HepG2 (cell line): ENCODE measurements around the gene PAM16. TPM values are rescaled to one million over a fixed set of nuclear protein-coding genes. Genes with fewer than 3 reads are reported as not detected.

ENCODE experiments used
- EHMT2 ChIP-seq: fragments of 200-600 bp; sonication (generic); IDR thresholded peaks from 2 replicates; pipeline ENCODE4 v1.7.0; 2017; ENCODE audit warnings: antibody characterized with exemption, low read depth, low read length, borderline replicate concordance
- SOX6 ChIP-seq, 2 experiments: fragments of 450-650 bp in 1 of 2; sonication (generic) in 1 of 2; formaldehyde crosslinking in 1 of 2; IDR thresholded peaks; 2 replicates each; pipeline versions ENCODE4 v1.4.0 to v1.6.1; 2017 to 2020; ENCODE audit warnings: antibody characterized with exemption in 1 of 2, mild to moderate bottlenecking in 1 of 2, missing genetic modification reagents in 1 of 2
- ZFX ChIP-seq: sonication (generic); formaldehyde crosslinking; IDR thresholded peaks from 2 replicates; pipeline ENCODE4 v1.4.0; 2020; ENCODE audit warnings: mild to moderate bottlenecking, low read depth, missing genetic modification reagents, moderate library complexity
- ZNF337 ChIP-seq: sonication (generic); formaldehyde crosslinking; IDR thresholded peaks from 2 replicates; pipeline ENCODE4 v1.5.1; 2020; ENCODE audit warnings: missing genetic modification reagents, low read depth, mild to moderate bottlenecking, borderline replicate concordance
- polyA plus RNA-seq, 8 experiments: library from polyadenylated mRNA; depleted of rRNA in 3 of 8; stranded (reverse) in 7 of 8; unstranded in 1 of 8; fragments of >200 nt; fragmentation: Illumina TruSeq in 4 of 8; extraction: Trizol in 4 of 8; gene quantifications; 2 replicates each; pipeline versions ENCODE4 v1.2.1 to v1.2.3, GENCODE V29; 2011 to 2016; ENCODE audit warnings: low read depth in 4 of 8, missing spikeins in 1 of 8, mixed read lengths in 1 of 8; ENCODE audit not compliant: insufficient read depth in 1 of 8
- total RNA-seq, 5 experiments: library from RNA; depleted of rRNA; stranded (reverse); fragments of >200 nt; fragmentation: Illumina TruSeq; extraction: Trizol; gene quantifications; 2 replicates each; pipeline ENCODE4 v1.2.3, GENCODE V29; 2016; ENCODE audit warnings: low read depth in 1 of 5
- TF ChIP-seq, protein P1 (sequence below): sonication (generic); formaldehyde crosslinking; IDR thresholded peaks from 2 replicates; pipeline ENCODE4 v1.4.0; 2020; ENCODE audit warnings: missing genetic modification reagents
- TF ChIP-seq, protein P2 (sequence below): sonication (generic); formaldehyde crosslinking; IDR thresholded peaks from 2 replicates; pipeline ENCODE4 v1.5.0; 2020; ENCODE audit warnings: missing genetic modification reagents, mild to moderate bottlenecking, borderline replicate concordance
- TF ChIP-seq, protein P3 (sequence below): sonication (generic); formaldehyde crosslinking; IDR thresholded peaks from 2 replicates; pipeline ENCODE4 v1.5.0; 2020; ENCODE audit warnings: mild to moderate bottlenecking, missing genetic modification reagents, borderline replicate concordance
- TF ChIP-seq, protein P4 (sequence below): sonication (generic); formaldehyde crosslinking; IDR thresholded peaks from 2 replicates; pipeline ENCODE4 v1.9.0; 2022; ENCODE audit warnings: missing genetic modification reagents, mild to moderate bottlenecking, borderline replicate concordance
- TF ChIP-seq, protein P5 (sequence below): sonication (generic); formaldehyde crosslinking; IDR thresholded peaks from 2 replicates; pipeline ENCODE4 v1.4.0; 2020; ENCODE audit warnings: mild to moderate bottlenecking, missing genetic modification reagents
- TF ChIP-seq, protein P6 (sequence below): sonication (generic); formaldehyde crosslinking; IDR thresholded peaks from 2 replicates; pipeline ENCODE4 v1.9.0; 2022; ENCODE audit warnings: low read depth, missing genetic modification reagents

Gene PAM16
- total and polyA plus RNA-seq, 2 of the 13 experiments (the other 11 are each of a cell fraction or from before 2014, with no cell fraction given) = 51.5 to 51.8 TPM

DNA sequence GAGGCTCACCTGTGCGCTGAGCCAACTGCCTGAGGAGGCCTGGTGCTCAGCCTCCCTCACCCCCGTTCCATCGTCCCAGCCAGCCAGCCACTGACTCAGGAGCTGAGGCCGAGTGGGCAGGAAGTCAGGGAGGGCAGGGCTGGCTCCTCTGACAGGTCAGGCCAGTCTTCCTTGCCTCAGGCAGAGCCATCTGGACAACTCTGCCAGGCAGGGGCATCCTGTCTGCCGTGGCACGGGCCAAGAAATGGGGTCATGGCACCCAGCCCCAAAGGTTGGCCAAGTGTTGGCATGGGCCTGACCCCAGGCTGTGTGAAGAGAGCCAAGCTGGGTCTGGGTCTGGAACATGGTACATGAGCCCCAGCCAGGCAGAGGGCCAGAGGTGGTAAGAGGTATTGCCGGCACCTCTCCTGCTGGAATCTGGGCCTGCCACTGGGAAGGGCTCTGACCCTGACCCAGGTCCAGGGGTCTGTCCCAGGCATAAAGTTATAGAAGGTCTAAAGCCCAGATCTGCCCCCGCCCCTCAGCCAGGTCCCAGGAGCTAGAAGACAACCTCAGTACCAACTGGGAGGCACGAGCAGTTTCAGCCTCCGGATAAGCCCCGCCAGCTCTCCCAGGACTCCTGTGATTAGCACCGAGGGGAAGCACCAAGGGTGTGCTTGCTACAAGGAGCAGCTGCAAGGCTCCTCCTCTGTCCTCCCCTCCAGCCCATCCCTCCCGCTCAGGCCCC is 18.0 kb upstream of the PAM16 start (continued):
- TF ChIP-seq, protein P1, sequence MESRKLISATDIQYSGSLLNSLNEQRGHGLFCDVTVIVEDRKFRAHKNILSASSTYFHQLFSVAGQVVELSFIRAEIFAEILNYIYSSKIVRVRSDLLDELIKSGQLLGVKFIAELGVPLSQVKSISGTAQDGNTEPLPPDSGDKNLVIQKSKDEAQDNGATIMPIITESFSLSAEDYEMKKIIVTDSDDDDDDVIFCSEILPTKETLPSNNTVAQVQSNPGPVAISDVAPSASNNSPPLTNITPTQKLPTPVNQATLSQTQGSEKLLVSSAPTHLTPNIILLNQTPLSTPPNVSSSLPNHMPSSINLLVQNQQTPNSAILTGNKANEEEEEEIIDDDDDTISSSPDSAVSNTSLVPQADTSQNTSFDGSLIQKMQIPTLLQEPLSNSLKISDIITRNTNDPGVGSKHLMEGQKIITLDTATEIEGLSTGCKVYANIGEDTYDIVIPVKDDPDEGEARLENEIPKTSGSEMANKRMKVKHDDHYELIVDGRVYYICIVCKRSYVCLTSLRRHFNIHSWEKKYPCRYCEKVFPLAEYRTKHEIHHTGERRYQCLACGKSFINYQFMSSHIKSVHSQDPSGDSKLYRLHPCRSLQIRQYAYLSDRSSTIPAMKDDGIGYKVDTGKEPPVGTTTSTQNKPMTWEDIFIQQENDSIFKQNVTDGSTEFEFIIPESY (CRISPR knock-in tag) = 0 out of 2 replicates have a peak, but pooled peaks have one; percentile 3
- TF ChIP-seq, protein P2, sequence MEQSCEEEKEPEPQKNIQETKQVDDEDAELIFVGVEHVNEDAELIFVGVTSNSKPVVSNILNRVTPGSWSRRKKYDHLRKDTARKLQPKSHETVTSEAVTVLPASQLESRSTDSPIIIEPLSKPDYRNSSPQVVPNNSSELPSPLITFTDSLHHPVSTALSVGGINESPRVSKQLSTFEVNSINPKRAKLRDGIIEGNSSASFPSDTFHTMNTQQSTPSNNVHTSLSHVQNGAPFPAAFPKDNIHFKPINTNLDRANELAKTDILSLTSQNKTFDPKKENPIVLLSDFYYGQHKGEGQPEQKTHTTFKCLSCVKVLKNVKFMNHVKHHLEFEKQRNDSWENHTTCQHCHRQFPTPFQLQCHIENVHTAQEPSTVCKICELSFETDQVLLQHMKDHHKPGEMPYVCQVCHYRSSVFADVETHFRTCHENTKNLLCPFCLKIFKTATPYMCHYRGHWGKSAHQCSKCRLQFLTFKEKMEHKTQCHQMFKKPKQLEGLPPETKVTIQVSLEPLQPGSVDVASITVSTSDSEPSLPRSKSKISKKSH (CRISPR knock-in tag) = peak; percentile 49; the same call in 1 of the 2 replicates
- TF ChIP-seq ZNF337 (CRISPR knock-in tag) (no peak), ZFX (CRISPR knock-in tag) (0 out of 2 replicates have a peak, but pooled peaks have one; percentile 20), SOX6 (IDR thresholded peaks at IDR 0.05) (no peak), SOX6 (CRISPR knock-in tag; IDR thresholded peaks at IDR 0.05) (peak; percentile 22; the same call in 1 of the 2 replicates), EHMT2 (no peak)
- TF ChIP-seq, protein P3, sequence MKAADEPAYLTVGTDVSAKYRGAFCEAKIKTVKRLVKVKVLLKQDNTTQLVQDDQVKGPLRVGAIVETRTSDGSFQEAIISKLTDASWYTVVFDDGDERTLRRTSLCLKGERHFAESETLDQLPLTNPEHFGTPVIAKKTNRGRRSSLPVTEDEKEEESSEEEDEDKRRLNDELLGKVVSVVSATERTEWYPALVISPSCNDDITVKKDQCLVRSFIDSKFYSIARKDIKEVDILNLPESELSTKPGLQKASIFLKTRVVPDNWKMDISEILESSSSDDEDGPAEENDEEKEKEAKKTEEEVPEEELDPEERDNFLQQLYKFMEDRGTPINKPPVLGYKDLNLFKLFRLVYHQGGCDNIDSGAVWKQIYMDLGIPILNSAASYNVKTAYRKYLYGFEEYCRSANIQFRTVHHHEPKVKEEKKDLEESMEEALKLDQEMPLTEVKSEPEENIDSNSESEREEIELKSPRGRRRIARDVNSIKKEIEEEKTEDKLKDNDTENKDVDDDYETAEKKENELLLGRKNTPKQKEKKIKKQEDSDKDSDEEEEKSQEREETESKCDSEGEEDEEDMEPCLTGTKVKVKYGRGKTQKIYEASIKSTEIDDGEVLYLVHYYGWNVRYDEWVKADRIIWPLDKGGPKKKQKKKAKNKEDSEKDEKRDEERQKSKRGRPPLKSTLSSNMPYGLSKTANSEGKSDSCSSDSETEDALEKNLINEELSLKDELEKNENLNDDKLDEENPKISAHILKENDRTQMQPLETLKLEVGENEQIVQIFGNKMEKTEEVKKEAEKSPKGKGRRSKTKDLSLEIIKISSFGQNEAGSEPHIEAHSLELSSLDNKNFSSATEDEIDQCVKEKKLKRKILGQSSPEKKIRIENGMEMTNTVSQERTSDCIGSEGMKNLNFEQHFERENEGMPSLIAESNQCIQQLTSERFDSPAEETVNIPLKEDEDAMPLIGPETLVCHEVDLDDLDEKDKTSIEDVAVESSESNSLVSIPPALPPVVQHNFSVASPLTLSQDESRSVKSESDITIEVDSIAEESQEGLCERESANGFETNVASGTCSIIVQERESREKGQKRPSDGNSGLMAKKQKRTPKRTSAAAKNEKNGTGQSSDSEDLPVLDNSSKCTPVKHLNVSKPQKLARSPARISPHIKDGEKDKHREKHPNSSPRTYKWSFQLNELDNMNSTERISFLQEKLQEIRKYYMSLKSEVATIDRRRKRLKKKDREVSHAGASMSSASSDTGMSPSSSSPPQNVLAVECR = peak; percentile 16; the same call in 1 of the 2 replicates
- TF ChIP-seq, protein P4, sequence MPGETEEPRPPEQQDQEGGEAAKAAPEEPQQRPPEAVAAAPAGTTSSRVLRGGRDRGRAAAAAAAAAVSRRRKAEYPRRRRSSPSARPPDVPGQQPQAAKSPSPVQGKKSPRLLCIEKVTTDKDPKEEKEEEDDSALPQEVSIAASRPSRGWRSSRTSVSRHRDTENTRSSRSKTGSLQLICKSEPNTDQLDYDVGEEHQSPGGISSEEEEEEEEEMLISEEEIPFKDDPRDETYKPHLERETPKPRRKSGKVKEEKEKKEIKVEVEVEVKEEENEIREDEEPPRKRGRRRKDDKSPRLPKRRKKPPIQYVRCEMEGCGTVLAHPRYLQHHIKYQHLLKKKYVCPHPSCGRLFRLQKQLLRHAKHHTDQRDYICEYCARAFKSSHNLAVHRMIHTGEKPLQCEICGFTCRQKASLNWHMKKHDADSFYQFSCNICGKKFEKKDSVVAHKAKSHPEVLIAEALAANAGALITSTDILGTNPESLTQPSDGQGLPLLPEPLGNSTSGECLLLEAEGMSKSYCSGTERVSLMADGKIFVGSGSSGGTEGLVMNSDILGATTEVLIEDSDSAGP = peak; percentile 44; the same call in 1 of the 2 replicates
- TF ChIP-seq, protein P5, sequence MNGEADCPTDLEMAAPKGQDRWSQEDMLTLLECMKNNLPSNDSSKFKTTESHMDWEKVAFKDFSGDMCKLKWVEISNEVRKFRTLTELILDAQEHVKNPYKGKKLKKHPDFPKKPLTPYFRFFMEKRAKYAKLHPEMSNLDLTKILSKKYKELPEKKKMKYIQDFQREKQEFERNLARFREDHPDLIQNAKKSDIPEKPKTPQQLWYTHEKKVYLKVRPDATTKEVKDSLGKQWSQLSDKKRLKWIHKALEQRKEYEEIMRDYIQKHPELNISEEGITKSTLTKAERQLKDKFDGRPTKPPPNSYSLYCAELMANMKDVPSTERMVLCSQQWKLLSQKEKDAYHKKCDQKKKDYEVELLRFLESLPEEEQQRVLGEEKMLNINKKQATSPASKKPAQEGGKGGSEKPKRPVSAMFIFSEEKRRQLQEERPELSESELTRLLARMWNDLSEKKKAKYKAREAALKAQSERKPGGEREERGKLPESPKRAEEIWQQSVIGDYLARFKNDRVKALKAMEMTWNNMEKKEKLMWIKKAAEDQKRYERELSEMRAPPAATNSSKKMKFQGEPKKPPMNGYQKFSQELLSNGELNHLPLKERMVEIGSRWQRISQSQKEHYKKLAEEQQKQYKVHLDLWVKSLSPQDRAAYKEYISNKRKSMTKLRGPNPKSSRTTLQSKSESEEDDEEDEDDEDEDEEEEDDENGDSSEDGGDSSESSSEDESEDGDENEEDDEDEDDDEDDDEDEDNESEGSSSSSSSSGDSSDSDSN = peak; percentile 39; the same call in 1 of the 2 replicates
- TF ChIP-seq, protein P6, sequence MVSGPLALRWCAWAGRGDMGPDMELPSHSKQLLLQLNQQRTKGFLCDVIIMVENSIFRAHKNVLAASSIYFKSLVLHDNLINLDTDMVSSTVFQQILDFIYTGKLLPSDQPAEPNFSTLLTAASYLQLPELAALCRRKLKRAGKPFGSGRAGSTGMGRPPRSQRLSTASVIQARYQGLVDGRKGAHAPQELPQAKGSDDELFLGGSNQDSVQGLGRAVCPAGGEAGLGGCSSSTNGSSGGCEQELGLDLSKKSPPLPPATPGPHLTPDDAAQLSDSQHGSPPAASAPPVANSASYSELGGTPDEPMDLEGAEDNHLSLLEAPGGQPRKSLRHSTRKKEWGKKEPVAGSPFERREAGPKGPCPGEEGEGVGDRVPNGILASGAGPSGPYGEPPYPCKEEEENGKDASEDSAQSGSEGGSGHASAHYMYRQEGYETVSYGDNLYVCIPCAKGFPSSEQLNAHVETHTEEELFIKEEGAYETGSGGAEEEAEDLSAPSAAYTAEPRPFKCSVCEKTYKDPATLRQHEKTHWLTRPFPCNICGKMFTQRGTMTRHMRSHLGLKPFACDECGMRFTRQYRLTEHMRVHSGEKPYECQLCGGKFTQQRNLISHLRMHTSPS (CRISPR knock-in tag) = peak; percentile 65; the same call in 1 of the 2 replicates
